WTC11 (cell line): Measurements from ENCODE around the gene OR2W3. TPM values are rescaled to one million over a fixed set of nuclear protein-coding genes. Genes with fewer than 3 reads are reported as not detected.

Source experiments
- ATAC-seq: fragments of 200-7000 bp; cut with Tn5 transposase; 2 replicates; pipeline ENCODE4 v1.10.0; 2021; ENCODE audit warnings: mild to moderate bottlenecking, moderate library complexity
- CTCF ChIA-PET: fragments of 300-600 bp; sonication (Branson Sonifier 250); formaldehyde crosslinking; loops from one replicate; lab custom pipeline; 2021; ENCODE audit warnings: antibody characterized with exemption; lab: Charles Lee
- POLR2A ChIA-PET: fragments of 350-600 bp; sonication (Branson Sonifier 250); formaldehyde crosslinking; loops from one replicate; lab custom pipeline; 2021; ENCODE audit warnings: antibody characterized with exemption; lab: Charles Lee
- DNase-seq: peaks from one replicate; pipeline ENCODE4 v3.0.0; 2021; ENCODE audit warnings: low spot score
- H3K27ac Mint-ChIP-seq: 2 replicates; pipeline ENCODE4 v1.8.0; 2021; ENCODE audit warnings: mixed read lengths
- H3K27me3 Mint-ChIP-seq: 2 replicates; pipeline ENCODE4 v1.8.0; 2021; ENCODE audit warnings: low read depth, mild to moderate bottlenecking, moderate library complexity, mixed read lengths
- H3K36me3 Mint-ChIP-seq: 2 replicates; pipeline ENCODE4 v1.8.0; 2021; ENCODE audit warnings: mixed read lengths
- H3K4me1 Mint-ChIP-seq: 2 replicates; pipeline ENCODE4 v1.8.0; 2022; ENCODE audit warnings: mixed read lengths
- H3K4me3 Mint-ChIP-seq: 2 replicates; pipeline ENCODE4 v1.8.0; 2021; ENCODE audit warnings: mild to moderate bottlenecking, moderate library complexity, mixed read lengths
- H3K9me3 Mint-ChIP-seq: 2 replicates; pipeline ENCODE4 v1.8.0; 2021; ENCODE audit warnings: mixed read lengths
- CTCF ChIP-seq: fragments of 200-600 bp; IDR thresholded peaks from 2 replicates; pipeline ENCODE4 v1.8.0; 2022; ENCODE audit warnings: antibody characterized with exemption
- GRHL2 ChIP-seq: fragments of 250-450 bp; sonication (Bioruptor Pico); IDR thresholded peaks from 2 replicates; pipeline ENCODE4 v1.8.0; 2022; ENCODE audit warnings: mild to moderate bottlenecking, moderate library complexity; ENCODE audit not compliant: insufficient replicate concordance, severe bottlenecking
- HMGA2 ChIP-seq: fragments of 250-450 bp; sonication (Bioruptor Pico); IDR thresholded peaks from 2 replicates; pipeline ENCODE4 v1.4.0; 2021; ENCODE audit warnings: mild to moderate bottlenecking, moderate library complexity
- HMGXB4 ChIP-seq: sonication (generic); formaldehyde crosslinking; IDR thresholded peaks from 2 replicates; pipeline ENCODE4 v1.8.1; 2023; ENCODE audit warnings: mild to moderate bottlenecking, moderate library complexity, missing genetic modification reagents
- MLX ChIP-seq: sonication (generic); formaldehyde crosslinking; IDR thresholded peaks from 2 replicates; pipeline ENCODE4 v1.8.1; 2023; ENCODE audit warnings: mild to moderate bottlenecking, missing genetic modification reagents, moderate library complexity
- MYBL2 ChIP-seq: sonication (generic); formaldehyde crosslinking; IDR thresholded peaks from 2 replicates; pipeline ENCODE4 v1.8.1; 2023; ENCODE audit warnings: mild to moderate bottlenecking, moderate library complexity, missing genetic modification reagents
- NR1H2 ChIP-seq: sonication (generic); formaldehyde crosslinking; IDR thresholded peaks from 2 replicates; pipeline ENCODE4 v1.9.0; 2021; ENCODE audit warnings: mild to moderate bottlenecking, moderate library complexity, missing genetic modification reagents
- SMAD4 ChIP-seq: sonication (generic); formaldehyde crosslinking; IDR thresholded peaks from 2 replicates; pipeline ENCODE4 v1.8.0; 2022; ENCODE audit warnings: mild to moderate bottlenecking, missing genetic modification reagents
- ZNF219 ChIP-seq: sonication (generic); formaldehyde crosslinking; IDR thresholded peaks from 2 replicates; pipeline ENCODE4 v1.8.0; 2023; ENCODE audit warnings: missing genetic modification reagents, mild to moderate bottlenecking, borderline replicate concordance
- ZNF671 ChIP-seq: fragments of 250-450 bp; sonication (Bioruptor Pico); IDR thresholded peaks from 2 replicates; pipeline ENCODE4 v1.8.0; 2021; ENCODE audit warnings: mild to moderate bottlenecking
- total RNA-seq: library from RNA; stranded (reverse); gene quantifications from 3 replicates; pipeline ENCODE4 v1.2.3, GENCODE V29; 2021
- TF ChIP-seq, protein P1 (sequence below): sonication (generic); formaldehyde crosslinking; IDR thresholded peaks from 2 replicates; pipeline ENCODE4 v1.8.1; 2023; ENCODE audit warnings: mild to moderate bottlenecking, missing genetic modification reagents, borderline replicate concordance
- TF ChIP-seq, protein P2 (sequence below): sonication (generic); formaldehyde crosslinking; IDR thresholded peaks from 2 replicates; pipeline ENCODE4 v1.8.1; 2022; ENCODE audit warnings: low read depth, missing genetic modification reagents, borderline replicate concordance

The OR2W3 gene
- total RNA-seq, 1 experiment from 2014 or later: 0.17 TPM

DNA sequence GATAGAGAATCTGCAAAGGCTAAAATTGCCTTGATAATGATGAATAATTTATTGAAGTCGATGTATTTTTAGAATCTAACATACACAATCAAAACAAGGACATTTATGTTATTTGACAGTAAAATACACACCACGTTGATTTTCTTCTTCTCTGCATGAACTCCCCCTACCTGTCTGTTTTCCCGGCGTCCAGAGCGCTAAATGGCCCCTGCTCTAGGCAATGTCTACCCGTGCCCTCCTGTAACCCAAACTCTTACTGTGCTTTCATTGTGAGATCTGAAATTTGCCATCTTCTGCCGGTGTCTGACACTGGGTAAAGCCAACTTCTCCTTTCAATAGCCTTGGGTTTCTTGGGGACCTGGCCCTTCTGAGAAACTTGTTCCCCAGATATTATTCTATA lies 47.0 kb upstream of the OR2W3 start:
- POLR2A ChIA-PET: no interaction called here
- ATAC-seq: no peak

More for the DNA sequence above, 47.0 kb upstream of the OR2W3 start:
- no peak for DNase-seq
- CTCF ChIA-PET: no interaction called here
- Mint-ChIP-seq H3K4me1 (0 out of 2 replicates have a peak, but pooled peaks cover 3% of the 10 kb centered on the region), H3K36me3 (peaks cover 10% of the 10 kb centered on the region; the same call in 1 of the 2 replicates), H3K27me3 (no peaks in the 10 kb centered on the region; the same call in 1 of the 2 replicates), H3K27ac (no peak overlapping the region)
- TF ChIP-seq GRHL2 (CRISPR knock-in tag): no peak
- TF ChIP-seq HMGXB4: no peak
- TF ChIP-seq ZNF671 (CRISPR knock-in tag): no peak
- TF ChIP-seq, protein P1, sequence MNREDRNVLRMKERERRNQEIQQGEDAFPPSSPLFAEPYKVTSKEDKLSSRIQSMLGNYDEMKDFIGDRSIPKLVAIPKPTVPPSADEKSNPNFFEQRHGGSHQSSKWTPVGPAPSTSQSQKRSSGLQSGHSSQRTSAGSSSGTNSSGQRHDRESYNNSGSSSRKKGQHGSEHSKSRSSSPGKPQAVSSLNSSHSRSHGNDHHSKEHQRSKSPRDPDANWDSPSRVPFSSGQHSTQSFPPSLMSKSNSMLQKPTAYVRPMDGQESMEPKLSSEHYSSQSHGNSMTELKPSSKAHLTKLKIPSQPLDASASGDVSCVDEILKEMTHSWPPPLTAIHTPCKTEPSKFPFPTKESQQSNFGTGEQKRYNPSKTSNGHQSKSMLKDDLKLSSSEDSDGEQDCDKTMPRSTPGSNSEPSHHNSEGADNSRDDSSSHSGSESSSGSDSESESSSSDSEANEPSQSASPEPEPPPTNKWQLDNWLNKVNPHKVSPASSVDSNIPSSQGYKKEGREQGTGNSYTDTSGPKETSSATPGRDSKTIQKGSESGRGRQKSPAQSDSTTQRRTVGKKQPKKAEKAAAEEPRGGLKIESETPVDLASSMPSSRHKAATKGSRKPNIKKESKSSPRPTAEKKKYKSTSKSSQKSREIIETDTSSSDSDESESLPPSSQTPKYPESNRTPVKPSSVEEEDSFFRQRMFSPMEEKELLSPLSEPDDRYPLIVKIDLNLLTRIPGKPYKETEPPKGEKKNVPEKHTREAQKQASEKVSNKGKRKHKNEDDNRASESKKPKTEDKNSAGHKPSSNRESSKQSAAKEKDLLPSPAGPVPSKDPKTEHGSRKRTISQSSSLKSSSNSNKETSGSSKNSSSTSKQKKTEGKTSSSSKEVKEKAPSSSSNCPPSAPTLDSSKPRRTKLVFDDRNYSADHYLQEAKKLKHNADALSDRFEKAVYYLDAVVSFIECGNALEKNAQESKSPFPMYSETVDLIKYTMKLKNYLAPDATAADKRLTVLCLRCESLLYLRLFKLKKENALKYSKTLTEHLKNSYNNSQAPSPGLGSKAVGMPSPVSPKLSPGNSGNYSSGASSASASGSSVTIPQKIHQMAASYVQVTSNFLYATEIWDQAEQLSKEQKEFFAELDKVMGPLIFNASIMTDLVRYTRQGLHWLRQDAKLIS: no peak
- TF ChIP-seq ZNF219: no peak
- TF ChIP-seq HMGA2 (CRISPR knock-in tag): no peak
- TF ChIP-seq CTCF: no peak
- TF ChIP-seq NR1H2: no peak
- TF ChIP-seq MYBL2 (CRISPR knock-in tag): no peak
- no peak for TF ChIP-seq MLX (CRISPR knock-in tag)
- TF ChIP-seq SMAD4: no peak
- TF ChIP-seq, protein P2, sequence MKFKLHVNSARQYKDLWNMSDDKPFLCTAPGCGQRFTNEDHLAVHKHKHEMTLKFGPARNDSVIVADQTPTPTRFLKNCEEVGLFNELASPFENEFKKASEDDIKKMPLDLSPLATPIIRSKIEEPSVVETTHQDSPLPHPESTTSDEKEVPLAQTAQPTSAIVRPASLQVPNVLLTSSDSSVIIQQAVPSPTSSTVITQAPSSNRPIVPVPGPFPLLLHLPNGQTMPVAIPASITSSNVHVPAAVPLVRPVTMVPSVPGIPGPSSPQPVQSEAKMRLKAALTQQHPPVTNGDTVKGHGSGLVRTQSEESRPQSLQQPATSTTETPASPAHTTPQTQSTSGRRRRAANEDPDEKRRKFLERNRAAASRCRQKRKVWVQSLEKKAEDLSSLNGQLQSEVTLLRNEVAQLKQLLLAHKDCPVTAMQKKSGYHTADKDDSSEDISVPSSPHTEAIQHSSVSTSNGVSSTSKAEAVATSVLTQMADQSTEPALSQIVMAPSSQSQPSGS (CRISPR knock-in tag): no peak
- TF ChIP-seq, all 79 proteins: peak for 0
- no peak overlapping the region for H3K4me3 Mint-ChIP-seq
- H3K9me3 Mint-ChIP-seq: peaks cover 31% of the 10 kb centered on the region
